A549 (cell line): ENCODE results near the gene ZGPAT. TPM values are rescaled to one million over a fixed set of nuclear protein-coding genes. Genes with fewer than 3 reads are reported as not detected.

Experiments
- ATAC-seq, 2 experiments: fragments of 200-7000 bp in 1 of 2; fragments of >200 bp in 1 of 2; cut with Nextera tagmentation in 1 of 2; cut with Tn5 transposase in 1 of 2; 3 replicates each; pipeline versions ENCODE4 v1.8.0 to v1.9.1; 2018 to 2020; ENCODE audit warnings: mild to moderate bottlenecking in 1 of 2, moderate library complexity in 1 of 2
- CTCF ChIA-PET: fragments of 300-600 bp; sonication (Branson Sonifier 250); formaldehyde crosslinking; extraction: SDS; loops from one replicate; lab custom pipeline; 2021; ENCODE audit warnings: antibody characterized with exemption, inconsistent platforms; lab: Yijun Ruan, JAX
- POLR2A ChIA-PET: fragments of 350-600 bp; formaldehyde crosslinking; extraction: SDS; loops from one replicate; lab custom pipeline; 2021; ENCODE audit warnings: antibody characterized with exemption, inconsistent platforms; lab: Yijun Ruan, JAX
- DNase-seq, 2 experiments: peaks; one replicate each; pipeline versions ENCODE4 v3.0.0 to v3.0.0-alpha.2; 2011 to 2016; ENCODE audit warnings: low read depth in 1 of 2, low spot score in 1 of 2
- FAIRE-seq: peaks from 2 replicates; lab custom pipeline; 2011; peaks lifted over from hg19 to GRCh38; lab: Jason Lieb, UNC
- H3K27ac ChIP-seq, 2 experiments: fragments of >200 bp; sonication (Bioruptor Twin); formaldehyde crosslinking; 3 replicates each; pipeline ENCODE4 v1.5.1; 2016 to 2017
- H3K4me1 ChIP-seq: fragments of >200 bp; sonication (Bioruptor Twin); formaldehyde crosslinking; 3 replicates; pipeline ENCODE4 v1.6.1; 2016
- H3K4me2 ChIP-seq: fragments of >200 bp; sonication (Bioruptor Twin); formaldehyde crosslinking; 3 replicates; pipeline ENCODE4 v1.6.1; 2016
- H3K4me3 ChIP-seq: fragments of >200 bp; sonication (Bioruptor Twin); formaldehyde crosslinking; 3 replicates; pipeline ENCODE4 v1.5.1; 2016
- H3K9me3 ChIP-seq: fragments of >200 bp; sonication (Bioruptor Twin); formaldehyde crosslinking; 3 replicates; pipeline ENCODE4 v1.6.1; 2016
- ATOH8 ChIP-seq: fragments of 250-450 bp; sonication (Bioruptor Pico); IDR thresholded peaks from 2 replicates; pipeline ENCODE4 v1.5.0; 2020; ENCODE audit warnings: low read depth, mild to moderate bottlenecking, moderate library complexity
- CBX2 ChIP-seq: fragments of 200-600 bp; sonication (generic); IDR thresholded peaks from 2 replicates; pipeline ENCODE4 v1.6.1; 2016; ENCODE audit warnings: low read depth, mild to moderate bottlenecking, borderline replicate concordance
- CTCF ChIP-seq: fragments of >200 bp; sonication (Bioruptor Twin); formaldehyde crosslinking; IDR thresholded peaks from 3 replicates; pipeline ENCODE4 v1.5.1; 2016
- EHF ChIP-seq: fragments of 250-450 bp; sonication (Bioruptor Pico); IDR thresholded peaks from 2 replicates; pipeline ENCODE4 v1.5.0; 2020; ENCODE audit warnings: mild to moderate bottlenecking
- EHMT2 ChIP-seq: fragments of 200-600 bp; sonication (generic); IDR thresholded peaks from 2 replicates; pipeline ENCODE4 v1.6.1; 2016; ENCODE audit warnings: antibody characterized with exemption, low read depth, mild to moderate bottlenecking, moderate library complexity
- HEYL ChIP-seq: fragments of 250-450 bp; sonication (Bioruptor Pico); IDR thresholded peaks from 2 replicates; pipeline ENCODE4 v1.8.0; 2021; ENCODE audit warnings: mild to moderate bottlenecking, moderate library complexity
- JUN ChIP-seq, 2 experiments: fragments of >200 bp; sonication (Bioruptor Twin); formaldehyde crosslinking; IDR thresholded peaks; 2 replicates in 1 of 2; 3 replicates in 1 of 2; pipeline ENCODE4 v1.6.1; 2016 to 2017
- JUNB ChIP-seq: fragments of >200 bp; sonication (Bioruptor Twin); formaldehyde crosslinking; IDR thresholded peaks from 2 replicates; pipeline ENCODE4 v1.6.1; 2016
- MAX ChIP-seq: IDR thresholded peaks from 2 replicates; pipeline ENCODE4 v1.6.1; 2012
- NFE2L2 ChIP-seq: fragments of 150-350 bp; conservative IDR thresholded peaks from 2 replicates; pipeline ENCODE4 v1.6.1; 2014; ENCODE audit warnings: low read length
- PBX3 ChIP-seq: IDR thresholded peaks from 2 replicates; pipeline ENCODE4 v1.6.1; 2012
- PHF8 ChIP-seq: fragments of 200-600 bp; sonication (generic); IDR thresholded peaks from 2 replicates; pipeline ENCODE4 v1.6.1; 2016; ENCODE audit warnings: low read depth, mild to moderate bottlenecking, antibody characterized with exemption, moderate library complexity, borderline replicate concordance
- RARB ChIP-seq: fragments of 250-450 bp; sonication (Bioruptor Pico); IDR thresholded peaks from 2 replicates; pipeline ENCODE4 v1.8.0; 2021; ENCODE audit warnings: mild to moderate bottlenecking, moderate library complexity
- RCOR1 ChIP-seq: fragments of 150-350 bp; IDR thresholded peaks from 2 replicates; pipeline ENCODE4 v1.6.1; 2014; ENCODE audit warnings: antibody characterized with exemption, low read length, low read depth
- REST ChIP-seq: fragments of 200-600 bp; sonication (generic); IDR thresholded peaks from 2 replicates; pipeline ENCODE4 v1.6.1; 2016; ENCODE audit warnings: antibody characterized with exemption, mild to moderate bottlenecking, moderate library complexity
- RNF2 ChIP-seq: fragments of 200-600 bp; sonication (generic); IDR thresholded peaks from 2 replicates; pipeline ENCODE4 v1.6.1; 2016; ENCODE audit warnings: low read depth, mild to moderate bottlenecking, antibody characterized with exemption, moderate library complexity, borderline replicate concordance
- TP53 ChIP-seq: fragments of 250-450 bp; sonication (Bioruptor Pico); IDR thresholded peaks from 2 replicates; pipeline ENCODE4 v1.5.0; 2021; ENCODE audit warnings: mild to moderate bottlenecking, moderate library complexity
- WGBS: methylation state at CpG from one replicate; pipeline ENCODE4 v1.1.6; 2017; ENCODE audit errors: missing lambda C conversion rate; 5-methylcytosine and 5-hydroxymethylcytosine counted together
- polyA plus RNA-seq, 4 experiments: library from polyadenylated mRNA; depleted of rRNA in 3 of 4; stranded (reverse); fragments of >200 nt; fragmentation: RNase III in 1 of 4; extraction: RNeasy Plus Mini Kit Qiagen cat#74134 plus additional on column Dnase treatment in 1 of 4; gene quantifications; 2 replicates in 3 of 4; 3 replicates in 1 of 4; pipeline ENCODE4 v1.2.3, GENCODE V29; 2011 to 2017

ZGPAT gene
- polyA plus RNA-seq, 2 of the 4 experiments (the other 2 are of a cell fraction), result 9.5 to 23.9 TPM

GRCh38 chr20:63702751-63703470, 4.9 kb upstream of the ZGPAT start:
- 81% methylated on average over 10 of the region's 13 CpGs for WGBS
- POLR2A ChIA-PET, result interaction anchor here (1.2 kb wide), 1 partner anchor 34 kb away, joined by 3 read pairs; the partner anchor contains the start of gene LIME1
- CTCF ChIA-PET, result interaction anchor here (1.2 to 2.1 kb wide), 4 partner anchors 11 to 271 kb away, joined by 3 to 7 read pairs (median 6); partner anchors contain the start of gene PTK6

More at GRCh38 chr20:63702751-63703470, 4.9 kb upstream of the ZGPAT start:
- Histone ChIP-seq H3K4me3 (no peak overlapping the region), H3K4me1 (peaks cover 38% of the 10 kb centered on the region), H3K9me3 (no peaks in the 10 kb centered on the region), H3K4me2 (no peak overlapping the region), H3K27ac (no peak overlapping the region)
- no peak for DNase-seq
- ATAC-seq, result no peak
- no peak for FAIRE-seq
- TF ChIP-seq PHF8, result no peak
- no peak for TF ChIP-seq REST
- TF ChIP-seq MAX, result no peak
- no peak for TF ChIP-seq RNF2
- TF ChIP-seq PBX3, result no peak
- no peak for TF ChIP-seq EHMT2
- no peak for TF ChIP-seq NFE2L2
- no peak for TF ChIP-seq RCOR1
- no peak; a peak in 1 of 5 replicates for TF ChIP-seq JUN (IDR thresholded peaks at IDR 0.05)
- TF ChIP-seq RARB, result no peak
- TF ChIP-seq JUNB, result no peak
- no peak for TF ChIP-seq ATOH8
- TF ChIP-seq CBX2, result no peak
- TF ChIP-seq EHF (CRISPR knock-in tag), result no peak
- TF ChIP-seq HEYL, result no peak
- no peak for TF ChIP-seq TP53
- no peak for TF ChIP-seq CTCF
